Caco-2 (cell line): ENCODE data around the gene NPIPA5. TPM values are rescaled to one million over a fixed set of nuclear protein-coding genes. Genes with fewer than 3 reads are reported as not detected.
"Not testable (repeated sequence)": the region's sequence is repeated elsewhere in the genome, so short reads cannot be mapped to it uniquely, and the experiment has no call there.

Experiments used
- BruUV-seq: library from RNA; stranded (reverse); fragments of 400-500 nt; replicated peaks from 2 replicates; lab custom pipeline; 2021; lab: Mats Ljungman, UMichigan
- CTCF ChIA-PET: fragments of 300-600 bp; sonication (Branson Sonifier 250); formaldehyde crosslinking; loops from one replicate; lab custom pipeline; 2022; ENCODE audit warnings: antibody characterized with exemption; lab: Charles Lee
- POLR2A ChIA-PET: fragments of 300-600 bp; sonication (Branson Sonifier 250); formaldehyde crosslinking; loops from one replicate; lab custom pipeline; 2022; ENCODE audit warnings: antibody characterized with exemption; lab: Charles Lee
- DNase-seq, 2 experiments: peaks; one replicate each; pipeline versions ENCODE4 v3.0.0 to v3.0.0-alpha.2; 2020 to 2022
- H3K27me3 ChIP-seq: replicated peaks from 2 replicates; pipeline ENCODE4 v1.6.0; 2011; ENCODE audit warnings: low read length; ENCODE audit not compliant: control insufficient read depth, insufficient read depth
- H3K36me3 ChIP-seq: 2 replicates; pipeline ENCODE4 v1.5.1; 2011; ENCODE audit warnings: low read length; ENCODE audit not compliant: control insufficient read depth, insufficient read depth
- H3K4me1 ChIP-seq: fragments of 250-450 bp; sonication (Bioruptor Pico); 2 replicates; pipeline ENCODE4 v1.5.1; 2020; ENCODE audit warnings: mild to moderate bottlenecking
- H3K4me3 ChIP-seq: 2 replicates; pipeline ENCODE4 v1.5.1; 2011; ENCODE audit warnings: low read depth, mild to moderate bottlenecking, control low read depth, low read length
- H3K9me3 ChIP-seq: fragments of 250-450 bp; sonication (Bioruptor Pico); 2 replicates; pipeline ENCODE4 v1.5.1; 2020; ENCODE audit warnings: mild to moderate bottlenecking, moderate library complexity
- H3K27ac Mint-ChIP-seq: one replicate; pipeline ENCODE4 v1.8.0; 2022; ENCODE audit warnings: mixed read lengths; ENCODE audit not compliant: unreplicated experiment
- H3K27me3 Mint-ChIP-seq: one replicate; pipeline ENCODE4 v1.8.0; 2022; ENCODE audit warnings: mixed read lengths; ENCODE audit not compliant: insufficient read depth, unreplicated experiment
- H3K36me3 Mint-ChIP-seq: one replicate; pipeline ENCODE4 v1.8.0; 2022; ENCODE audit warnings: mild to moderate bottlenecking, mixed read lengths; ENCODE audit not compliant: insufficient read depth, unreplicated experiment
- H3K4me1 Mint-ChIP-seq: one replicate; pipeline ENCODE4 v1.8.0; 2022; ENCODE audit warnings: low read depth, mixed read lengths; ENCODE audit not compliant: unreplicated experiment
- H3K4me3 Mint-ChIP-seq: one replicate; pipeline ENCODE4 v1.8.0; 2022; ENCODE audit warnings: mild to moderate bottlenecking, moderate library complexity, mixed read lengths; ENCODE audit not compliant: unreplicated experiment
- H3K9me3 Mint-ChIP-seq: one replicate; pipeline ENCODE4 v1.8.0; 2022; ENCODE audit warnings: mixed read lengths; ENCODE audit not compliant: unreplicated experiment
- intact Hi-C: fragments of 100-400 bp; cut with micrococcal nuclease; formaldehyde crosslinking; loops from one replicate; pipeline ENCODE4 v1.10.0; 2022; ENCODE audit not compliant: unreplicated experiment
- total RNA-seq: library from RNA; stranded (reverse); gene quantifications from 2 replicates; pipeline ENCODE4 v1.2.3, GENCODE V29; 2022
- TF ChIP-seq, protein P1 (sequence below), 2 experiments: fragments of 200-600 bp in 1 of 2; IDR thresholded peaks; 1 replicate in 1 of 2; 2 replicates in 1 of 2; pipeline versions ENCODE4 v1.5.1 to v1.8.0; 2011 to 2022; ENCODE audit warnings: antibody characterized with exemption in 1 of 2, control low read depth in 1 of 2, inconsistent platforms in 1 of 2, low read depth in 1 of 2, low read length in 1 of 2, mild to moderate bottlenecking in 1 of 2, moderate library complexity in 1 of 2; ENCODE audit not compliant: insufficient read depth in 1 of 2, severe bottlenecking in 1 of 2, unreplicated experiment in 1 of 2

The NPIPA5 gene
- total RNA-seq, 1 experiment from 2014 or later, result 8.3 TPM

DNA sequence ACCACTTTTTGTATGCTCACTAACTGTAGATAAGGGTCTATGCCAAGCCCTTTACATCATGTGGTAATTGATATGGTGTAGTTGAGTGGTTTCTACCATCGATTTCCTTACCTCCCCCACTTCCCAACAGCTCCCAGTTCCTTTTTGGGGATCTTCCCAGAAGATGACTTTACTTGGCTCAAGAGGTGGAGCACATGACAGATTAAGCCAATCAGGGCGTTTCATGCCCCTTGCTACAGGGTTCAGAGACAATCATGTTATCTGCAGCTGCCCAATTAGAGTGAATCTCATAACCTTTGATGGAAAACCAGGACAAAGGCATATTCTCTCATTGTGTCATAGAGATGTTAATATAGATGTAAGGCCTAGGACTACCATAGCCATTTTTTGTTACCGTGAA lies 40.1 kb upstream of the NPIPA5 start:
- H3K4me3 Mint-ChIP-seq, result no peak overlapping the region
- H3K27ac Mint-ChIP-seq, result no peak overlapping the region
- Histone ChIP-seq H3K27me3 (no peaks in the 10 kb centered on the region), H3K4me1 (no peaks in the 10 kb centered on the region), H3K36me3 (no peaks in the 10 kb centered on the region), H3K4me3 (no peak overlapping the region), H3K9me3 (no peaks in the 10 kb centered on the region)
- ChIA-PET POLR2A (no interaction called here), CTCF (interaction anchor here (1.5 kb wide), 1 partner anchor 132 kb away, joined by 3 read pairs; no protein-coding TSS in a partner anchor)
- TF ChIP-seq, protein P1, sequence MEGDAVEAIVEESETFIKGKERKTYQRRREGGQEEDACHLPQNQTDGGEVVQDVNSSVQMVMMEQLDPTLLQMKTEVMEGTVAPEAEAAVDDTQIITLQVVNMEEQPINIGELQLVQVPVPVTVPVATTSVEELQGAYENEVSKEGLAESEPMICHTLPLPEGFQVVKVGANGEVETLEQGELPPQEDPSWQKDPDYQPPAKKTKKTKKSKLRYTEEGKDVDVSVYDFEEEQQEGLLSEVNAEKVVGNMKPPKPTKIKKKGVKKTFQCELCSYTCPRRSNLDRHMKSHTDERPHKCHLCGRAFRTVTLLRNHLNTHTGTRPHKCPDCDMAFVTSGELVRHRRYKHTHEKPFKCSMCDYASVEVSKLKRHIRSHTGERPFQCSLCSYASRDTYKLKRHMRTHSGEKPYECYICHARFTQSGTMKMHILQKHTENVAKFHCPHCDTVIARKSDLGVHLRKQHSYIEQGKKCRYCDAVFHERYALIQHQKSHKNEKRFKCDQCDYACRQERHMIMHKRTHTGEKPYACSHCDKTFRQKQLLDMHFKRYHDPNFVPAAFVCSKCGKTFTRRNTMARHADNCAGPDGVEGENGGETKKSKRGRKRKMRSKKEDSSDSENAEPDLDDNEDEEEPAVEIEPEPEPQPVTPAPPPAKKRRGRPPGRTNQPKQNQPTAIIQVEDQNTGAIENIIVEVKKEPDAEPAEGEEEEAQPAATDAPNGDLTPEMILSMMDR (IDR thresholded peaks at IDR 0.05; ENCODE audit: insufficient read depth in 1 of 2, low read depth in 1 of 2, low read length in 1 of 2, severe bottlenecking in 1 of 2, unreplicated experiment in 1 of 2), result no peak
- DNase-seq, result no peak
- BruUV-seq, result no TSS peak
- no peaks in the 10 kb centered on the region for H3K27me3 Mint-ChIP-seq
- intact Hi-C loops, result no loop called here
- no peaks in the 10 kb centered on the region for H3K4me1 Mint-ChIP-seq
- no peaks in the 10 kb centered on the region for H3K9me3 Mint-ChIP-seq
- peaks cover 5% of the 10 kb centered on the region for H3K36me3 Mint-ChIP-seq

DNA sequence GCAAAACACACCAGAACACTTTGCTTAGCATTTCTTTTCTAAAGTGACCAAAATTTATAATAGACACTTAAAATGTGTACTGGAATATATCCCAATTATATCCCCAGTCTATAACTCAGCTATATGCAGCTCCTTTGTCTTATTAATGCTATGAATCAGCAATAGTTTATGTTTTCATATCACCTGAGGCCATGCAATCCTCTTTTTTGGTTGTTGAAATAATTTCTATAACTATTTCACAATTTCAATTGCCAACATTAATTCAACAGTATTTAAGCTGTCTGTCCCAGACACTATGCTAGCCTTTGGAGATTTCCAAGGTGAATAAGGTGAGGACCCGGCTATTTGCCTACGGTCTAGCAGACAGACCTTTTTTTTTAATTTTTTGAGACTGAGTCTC lies 39.1 kb upstream of the NPIPA5 start:
- ChIA-PET POLR2A (no interaction called here), CTCF (interaction anchor here (1.5 kb wide), 1 partner anchor 133 kb away, joined by 3 read pairs; no protein-coding TSS in a partner anchor)
- intact Hi-C loops, result no loop called here

DNA sequence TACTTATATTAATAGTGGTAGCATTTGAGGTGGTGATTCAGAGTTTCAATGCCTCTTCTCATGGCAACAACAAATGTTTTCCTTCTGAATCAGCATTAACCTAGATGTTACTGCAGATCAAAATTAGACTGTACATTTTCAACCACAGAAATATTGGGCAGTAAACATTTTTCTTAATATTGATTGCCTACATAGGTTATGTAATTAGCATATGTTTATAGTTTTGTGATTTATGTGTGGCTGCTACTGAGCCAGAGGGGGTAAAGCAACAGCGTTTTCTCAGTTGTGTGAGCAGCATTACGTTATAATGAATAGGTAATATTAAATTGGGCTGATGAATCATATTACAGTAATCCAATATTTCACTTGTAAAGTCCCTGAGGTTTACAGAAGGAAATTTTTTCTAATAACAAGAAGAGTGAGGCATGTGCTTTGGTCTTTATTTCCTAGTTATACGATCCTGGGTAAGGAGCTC lies 37.5 kb upstream of the NPIPA5 start:
- TF ChIP-seq, protein P1 (IDR thresholded peaks at IDR 0.05; ENCODE audit: insufficient read depth in 1 of 2, low read depth in 1 of 2, low read length in 1 of 2, severe bottlenecking in 1 of 2, unreplicated experiment in 1 of 2), result no peak
- Histone ChIP-seq H3K9me3 (no peaks in the 10 kb centered on the region), H3K27me3 (no peaks in the 10 kb centered on the region), H3K36me3 (no peaks in the 10 kb centered on the region), H3K4me3 (no peak overlapping the region), H3K4me1 (no peaks in the 10 kb centered on the region)
- no peaks in the 10 kb centered on the region for H3K4me1 Mint-ChIP-seq
- no peak overlapping the region for H3K27ac Mint-ChIP-seq
- H3K27me3 Mint-ChIP-seq, result no peaks in the 10 kb centered on the region
- no peak for DNase-seq
- ChIA-PET CTCF (no interaction called here), POLR2A (no interaction called here)
- H3K4me3 Mint-ChIP-seq, result no peak overlapping the region
- no TSS peak for BruUV-seq
- H3K36me3 Mint-ChIP-seq, result no peaks in the 10 kb centered on the region
- intact Hi-C loops, result no loop called here
- H3K9me3 Mint-ChIP-seq, result no peaks in the 10 kb centered on the region

More for the DNA sequence above, 39.1 kb upstream of the NPIPA5 start:
- Mint-ChIP-seq H3K27ac (no peak overlapping the region), H3K27me3 (no peaks in the 10 kb centered on the region), H3K4me3 (no peak overlapping the region), H3K4me1 (no peaks in the 10 kb centered on the region), H3K36me3 (peaks cover 5% of the 10 kb centered on the region), H3K9me3 (no peaks in the 10 kb centered on the region)
- Histone ChIP-seq H3K9me3 (no peaks in the 10 kb centered on the region), H3K4me3 (no peak overlapping the region), H3K36me3 (no peaks in the 10 kb centered on the region), H3K4me1 (no peaks in the 10 kb centered on the region), H3K27me3 (no peaks in the 10 kb centered on the region)
- BruUV-seq, result no TSS peak
- TF ChIP-seq, protein P1 (IDR thresholded peaks at IDR 0.05; ENCODE audit: insufficient read depth in 1 of 2, low read depth in 1 of 2, low read length in 1 of 2, severe bottlenecking in 1 of 2, unreplicated experiment in 1 of 2), result no peak
- no peak for DNase-seq

DNA sequence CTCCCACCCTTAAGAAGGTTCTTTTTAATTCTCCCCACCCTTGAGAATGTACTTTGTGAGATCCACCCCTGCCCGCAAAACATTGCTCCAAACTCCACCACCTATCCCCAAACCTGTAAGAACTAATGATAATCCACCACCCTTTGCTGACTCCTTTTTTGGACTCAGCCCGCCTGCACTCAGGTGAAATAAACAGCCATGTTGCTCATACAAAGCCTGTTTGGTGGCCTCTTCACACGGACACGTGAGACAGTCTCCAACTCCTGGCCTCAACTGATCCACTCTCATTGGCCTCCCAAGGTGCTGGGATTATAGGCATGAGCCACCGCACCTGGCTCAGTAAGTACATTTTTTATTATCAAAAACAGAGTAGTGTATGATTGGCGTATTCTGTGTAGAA lies 31.4 kb upstream of the NPIPA5 start:
- H3K9me3 ChIP-seq, H3K4me3 ChIP-seq, H3K27me3 ChIP-seq, DNase-seq, H3K4me1 ChIP-seq, H3K9me3 Mint-ChIP-seq, POLR2A ChIA-PET, H3K36me3 ChIP-seq, CTCF ChIA-PET, BruUV-seq, H3K36me3 Mint-ChIP-seq, H3K27me3 Mint-ChIP-seq, H3K4me1 Mint-ChIP-seq, H3K4me3 Mint-ChIP-seq, intact Hi-C loops, H3K27ac Mint-ChIP-seq: not testable (repeated sequence)

DNA sequence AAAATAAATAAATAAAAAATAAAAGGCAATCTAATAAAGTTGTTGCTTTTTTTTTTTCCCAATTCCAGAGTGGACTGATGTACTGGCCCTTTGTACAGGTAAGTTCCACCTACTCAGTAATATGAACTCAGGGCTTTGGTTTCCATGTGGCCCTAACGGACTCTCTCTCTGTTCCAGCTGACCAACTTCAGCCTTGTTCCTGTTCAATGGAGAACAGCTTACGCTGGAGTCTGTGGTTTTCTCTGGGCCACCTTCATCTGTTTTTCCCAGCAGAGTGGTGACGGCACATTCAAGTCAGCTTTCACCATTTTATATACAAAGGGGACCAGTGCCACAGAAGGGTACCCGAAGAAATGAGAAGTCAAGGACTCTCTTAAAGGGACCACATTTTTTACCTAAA lies 29.7 kb upstream of the NPIPA5 start:
- H3K9me3 Mint-ChIP-seq, H3K36me3 ChIP-seq, H3K36me3 Mint-ChIP-seq, BruUV-seq, H3K27ac Mint-ChIP-seq, H3K4me1 ChIP-seq, DNase-seq, H3K9me3 ChIP-seq, H3K27me3 ChIP-seq, H3K4me3 Mint-ChIP-seq, H3K4me1 Mint-ChIP-seq, POLR2A ChIA-PET, H3K27me3 Mint-ChIP-seq, intact Hi-C loops, H3K4me3 ChIP-seq, CTCF ChIA-PET: not testable (repeated sequence)
